Bronchial epithelial cell (primary cell): Measurements from ENCODE around the gene PLEKHA3. TPM values are rescaled to one million over a fixed set of nuclear protein-coding genes. Genes with fewer than 3 reads are reported as not detected.

Experiments used
- DNase-seq: peaks from one replicate; pipeline ENCODE4 v3.0.0-alpha.2; 2010; ENCODE audit warnings: low read depth
- FAIRE-seq: peaks from 2 replicates; lab custom pipeline; 2011; peaks lifted over from hg19 to GRCh38; lab: Jason Lieb, UNC
- H3K27me3 ChIP-seq: 2 replicates; pipeline ENCODE4 v1.5.1; 2011; ENCODE audit warnings: low read length; ENCODE audit not compliant: control insufficient read depth, insufficient read depth
- H3K36me3 ChIP-seq: 2 replicates; pipeline ENCODE4 v1.5.1; 2011; ENCODE audit warnings: low read length; ENCODE audit not compliant: control insufficient read depth, insufficient read depth
- H3K4me3 ChIP-seq: 2 replicates; pipeline ENCODE4 v1.5.1; 2011; ENCODE audit warnings: mild to moderate bottlenecking, low read depth, low read length, control low read depth
- total RNA-seq: library from RNA; depleted of rRNA; stranded (reverse); fragments of >200 nt; gene quantifications from 2 replicates; pipeline ENCODE4 v1.2.1, GENCODE V29; 2014
- TF ChIP-seq, protein P1 (sequence below): IDR thresholded peaks from 2 replicates; pipeline ENCODE4 v1.5.1; 2011; ENCODE audit warnings: mild to moderate bottlenecking, moderate library complexity, low read length, control low read depth, inconsistent platforms; ENCODE audit not compliant: insufficient read depth, severe bottlenecking

The PLEKHA3 gene
- total RNA-seq: 4.7 and 5.5 TPM in 2 replicates

DNA sequence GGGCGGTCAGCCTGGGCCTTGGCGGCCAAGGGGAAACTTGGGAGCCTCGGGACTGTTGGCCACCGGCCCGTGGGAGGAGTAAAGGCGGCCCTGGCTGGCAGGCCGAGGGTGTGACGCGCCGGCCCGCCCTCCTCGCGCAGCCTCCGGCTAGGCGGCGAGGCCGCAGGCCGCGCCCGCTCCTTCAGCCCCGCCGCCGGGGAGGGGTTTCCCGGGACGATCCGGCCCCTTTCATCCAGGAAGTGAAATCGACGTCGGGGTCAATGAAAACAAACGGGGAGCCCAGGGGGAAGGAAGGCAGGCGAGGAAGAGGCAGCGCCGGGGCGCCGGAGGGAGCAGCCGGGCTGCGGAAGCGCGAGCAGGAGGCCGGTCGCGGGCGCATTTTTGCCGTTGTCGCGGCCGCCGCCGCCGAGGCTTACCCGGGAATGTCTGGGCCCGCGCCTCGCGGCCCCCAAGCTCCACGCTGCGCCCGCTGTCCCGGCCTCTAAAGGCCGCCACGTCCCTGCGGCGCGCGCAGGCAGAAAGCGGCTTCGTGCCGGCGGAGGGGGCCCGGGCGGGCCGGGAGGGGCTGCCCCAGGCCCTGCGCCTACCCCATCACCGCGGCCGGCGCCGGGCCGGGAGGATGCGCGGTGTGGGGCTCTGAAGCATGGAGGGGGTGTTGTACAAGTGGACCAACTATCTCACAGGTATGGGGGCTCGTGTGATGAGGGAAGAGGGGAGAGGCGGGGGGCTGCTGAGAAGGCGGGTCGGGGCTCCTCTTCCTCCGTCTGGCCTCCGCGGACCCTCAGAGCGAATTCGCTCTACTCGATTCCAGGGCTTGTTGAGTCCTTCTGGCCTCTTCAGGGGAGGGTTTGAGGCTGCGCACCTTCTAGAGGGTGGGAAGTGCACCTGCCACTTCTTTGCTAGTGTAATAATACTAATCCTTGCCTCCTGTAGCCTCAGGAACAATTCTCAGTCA is at the start of gene PLEKHA3:
PLEKHA3 (plus strand) TSS at position 231 of the 955 bp plus-strand sequence; CDS start at position 644, 413 bp downstream.
- FAIRE-seq (no peak), DNase-seq (peak; percentile 81)
- Histone ChIP-seq H3K27me3 (no peaks in the 10 kb centered on the region), H3K36me3 (no peaks in the 10 kb centered on the region), H3K4me3 (peak within 1 kb of the TSS; percentile 70)
- TF ChIP-seq, protein P1, sequence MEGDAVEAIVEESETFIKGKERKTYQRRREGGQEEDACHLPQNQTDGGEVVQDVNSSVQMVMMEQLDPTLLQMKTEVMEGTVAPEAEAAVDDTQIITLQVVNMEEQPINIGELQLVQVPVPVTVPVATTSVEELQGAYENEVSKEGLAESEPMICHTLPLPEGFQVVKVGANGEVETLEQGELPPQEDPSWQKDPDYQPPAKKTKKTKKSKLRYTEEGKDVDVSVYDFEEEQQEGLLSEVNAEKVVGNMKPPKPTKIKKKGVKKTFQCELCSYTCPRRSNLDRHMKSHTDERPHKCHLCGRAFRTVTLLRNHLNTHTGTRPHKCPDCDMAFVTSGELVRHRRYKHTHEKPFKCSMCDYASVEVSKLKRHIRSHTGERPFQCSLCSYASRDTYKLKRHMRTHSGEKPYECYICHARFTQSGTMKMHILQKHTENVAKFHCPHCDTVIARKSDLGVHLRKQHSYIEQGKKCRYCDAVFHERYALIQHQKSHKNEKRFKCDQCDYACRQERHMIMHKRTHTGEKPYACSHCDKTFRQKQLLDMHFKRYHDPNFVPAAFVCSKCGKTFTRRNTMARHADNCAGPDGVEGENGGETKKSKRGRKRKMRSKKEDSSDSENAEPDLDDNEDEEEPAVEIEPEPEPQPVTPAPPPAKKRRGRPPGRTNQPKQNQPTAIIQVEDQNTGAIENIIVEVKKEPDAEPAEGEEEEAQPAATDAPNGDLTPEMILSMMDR: no peak

DNA sequence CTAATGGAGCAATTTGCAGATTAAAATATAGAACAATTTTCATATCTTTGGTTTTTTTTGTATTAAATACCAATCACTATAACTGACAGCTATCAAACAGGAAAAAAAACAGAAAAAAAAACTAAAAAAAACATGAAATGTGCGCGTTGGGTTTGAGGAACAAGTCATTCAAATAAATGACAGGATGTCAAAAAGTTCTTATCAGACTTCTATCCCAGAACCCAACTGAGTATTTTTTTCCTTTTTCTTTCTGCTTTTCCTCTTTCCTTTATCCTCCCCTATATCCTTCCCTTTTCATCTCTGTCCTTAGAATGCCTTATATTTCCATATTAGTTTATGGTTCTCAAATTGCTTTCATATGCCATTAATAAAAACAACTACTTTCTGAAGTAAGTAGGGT is 43.6 kb upstream of the PLEKHA3 start:
- no peak overlapping the region for H3K4me3 ChIP-seq

DNA sequence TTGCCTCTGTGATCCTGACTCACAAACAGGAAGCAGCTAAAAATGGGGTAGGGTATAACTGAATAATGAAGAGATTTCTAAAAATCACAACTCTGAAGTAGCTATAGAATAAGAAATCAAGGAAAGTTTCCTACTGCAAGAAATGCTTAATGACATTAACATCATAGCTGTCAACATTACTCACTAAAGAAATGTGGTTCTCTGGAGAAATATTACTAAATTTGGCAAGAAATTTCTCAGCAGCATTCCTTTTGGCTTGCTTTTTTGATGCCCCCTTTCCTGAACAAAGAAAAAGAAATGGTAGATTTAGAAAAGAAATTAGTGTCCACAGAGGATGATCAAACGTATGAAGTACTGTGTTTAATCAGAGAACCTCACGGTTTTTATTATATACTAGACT is 38.8 kb upstream of the PLEKHA3 start:
- DNase-seq: no peak
- Histone ChIP-seq H3K4me3 (no peak overlapping the region), H3K27me3 (no peaks in the 10 kb centered on the region), H3K36me3 (peaks cover 12% of the 10 kb centered on the region)
- FAIRE-seq: no peak
- TF ChIP-seq, protein P1: no peak

More for the DNA sequence above, 43.6 kb upstream of the PLEKHA3 start:
- FAIRE-seq (no peak), DNase-seq (no peak)
- no peaks in the 10 kb centered on the region for H3K27me3 ChIP-seq
- peaks cover 1% of the 10 kb centered on the region for H3K36me3 ChIP-seq
- TF ChIP-seq, protein P1: no peak

DNA sequence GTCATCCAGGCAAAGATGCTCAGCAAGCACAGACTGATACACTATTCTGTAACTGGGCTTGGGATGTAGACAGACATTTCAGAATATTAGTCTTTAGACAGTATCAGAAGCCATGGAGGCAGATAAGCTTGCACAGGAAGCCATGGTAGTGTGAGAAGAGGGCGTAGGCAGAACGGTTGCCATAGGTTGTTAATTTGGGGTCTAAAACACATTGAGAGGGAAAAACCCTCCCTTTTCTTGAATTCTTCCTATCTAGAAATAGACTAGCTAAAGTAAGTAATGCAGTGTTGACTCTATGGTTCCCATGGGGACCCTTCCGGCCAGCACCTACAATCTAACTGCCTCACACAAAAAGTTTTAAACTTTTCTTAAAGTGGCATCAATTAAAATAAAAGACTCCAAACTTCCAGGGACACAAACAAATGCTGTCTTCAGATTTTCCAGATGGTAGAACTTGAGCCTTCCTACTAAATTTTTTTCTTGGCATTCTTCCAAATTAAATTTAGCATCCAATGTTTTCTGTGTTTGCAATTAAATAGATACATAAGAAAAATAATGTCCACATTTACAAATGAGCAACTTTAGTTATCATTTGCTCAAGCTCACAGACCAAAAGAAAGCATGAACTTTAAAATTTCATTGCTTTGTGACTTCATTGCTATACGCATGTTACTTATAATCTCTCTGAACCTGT is 31.1 kb upstream of the PLEKHA3 start:
- peaks cover 11% of the 10 kb centered on the region for H3K36me3 ChIP-seq
- TF ChIP-seq, protein P1: no peak
- FAIRE-seq (no peak), DNase-seq (no peak)
- no peak overlapping the region for H3K4me3 ChIP-seq
- no peaks in the 10 kb centered on the region for H3K27me3 ChIP-seq

DNA sequence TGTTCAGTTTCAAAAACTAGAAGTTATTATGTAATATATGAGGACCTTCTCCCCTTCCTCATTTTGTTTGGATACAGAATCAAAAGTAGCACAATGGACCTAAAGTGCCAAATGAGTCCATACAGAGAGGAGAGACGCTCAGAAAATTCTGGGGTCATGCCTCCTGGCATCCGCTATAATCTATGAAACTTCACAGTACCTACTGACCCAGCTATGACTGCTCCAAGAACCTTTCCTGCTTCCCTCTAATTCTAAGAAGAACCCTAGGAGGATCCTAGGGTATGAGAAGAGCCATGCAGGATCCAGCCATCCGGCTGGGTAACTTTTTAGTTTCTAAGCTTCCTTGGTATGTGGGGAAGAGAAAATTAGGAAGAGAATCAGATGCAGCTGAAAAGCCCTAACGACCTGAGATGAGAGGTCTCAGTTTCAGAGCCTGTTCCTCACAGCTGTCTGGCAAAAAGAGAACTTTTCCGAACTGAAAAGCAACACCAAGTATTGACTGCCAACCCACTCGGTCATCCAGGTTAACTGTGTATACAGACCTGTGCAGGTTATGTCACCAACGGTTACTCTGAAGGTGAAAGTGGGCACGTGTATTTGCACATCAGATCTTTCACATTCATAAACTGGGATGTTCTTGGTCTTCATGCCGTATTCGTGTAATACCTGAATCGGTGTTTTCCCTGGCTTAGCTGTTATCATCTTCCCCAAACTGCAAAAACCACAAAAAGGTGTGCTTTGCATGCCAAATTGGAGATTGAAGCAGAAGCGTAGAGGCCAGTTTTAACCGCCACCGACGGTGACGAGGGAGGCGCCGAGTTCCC is 30.3 kb upstream of the PLEKHA3 start:
- FAIRE-seq (peak; percentile 80), DNase-seq (no peak)
- Histone ChIP-seq H3K4me3 (peak overlapping the region; percentile 94), H3K27me3 (no peaks in the 10 kb centered on the region), H3K36me3 (peaks cover 11% of the 10 kb centered on the region)
- TF ChIP-seq, protein P1: no peak
